Neutrophil (primary cell): ENCODE data around the gene GAS6.

Experiments used
- H3K27ac ChIP-seq: fragments of 200-600 bp; sonication (generic); 2 replicates; pipeline ENCODE4 v1.5.1; 2016; ENCODE audit warnings: mild to moderate bottlenecking, moderate library complexity
- H3K27me3 ChIP-seq: fragments of 200-600 bp; sonication (generic); 2 replicates; pipeline ENCODE4 v1.6.0; 2016; ENCODE audit warnings: mild to moderate bottlenecking
- H3K36me3 ChIP-seq: fragments of 200-600 bp; sonication (generic); 2 replicates; pipeline ENCODE4 v1.5.1; 2017
- H3K4me1 ChIP-seq, 2 experiments: fragments of 200-600 bp in 1 of 2; sonication (generic) in 1 of 2; 1 replicate in 1 of 2; 2 replicates in 1 of 2; pipeline versions ENCODE4 v1.5.1 to v1.6.1; 2013 to 2016; ENCODE audit warnings: low read depth in 1 of 2, low read length in 1 of 2, mild to moderate bottlenecking in 1 of 2, moderate library complexity in 1 of 2; ENCODE audit not compliant: control insufficient read depth in 1 of 2, insufficient read depth in 1 of 2
- H3K4me3 ChIP-seq, 2 experiments: fragments of 200-600 bp in 1 of 2; sonication (generic) in 1 of 2; 1 replicate in 1 of 2; 2 replicates in 1 of 2; pipeline ENCODE4 v1.5.1; 2013 to 2016; ENCODE audit warnings: low read depth in 1 of 2, low read length in 1 of 2, mild to moderate bottlenecking in 1 of 2, moderate library complexity in 1 of 2
- H3K9me3 ChIP-seq: fragments of 200-600 bp; sonication (generic); 2 replicates; pipeline ENCODE4 v1.5.1; 2016
- CTCF ChIP-seq: fragments of 200-600 bp; sonication (generic); IDR thresholded peaks from 2 replicates; pipeline ENCODE4 v1.5.1; 2016; ENCODE audit warnings: antibody characterized with exemption

Gene GAS6

GRCh38 chr13:113821847-113822246, 42.0 kb downstream of the GAS6 start:
- H3K36me3 ChIP-seq: no peaks in the 10 kb centered on the region
- no peak overlapping the region for H3K27ac ChIP-seq

GRCh38 chr13:113820813-113821651, 42.8 kb downstream of the GAS6 start:
- Histone ChIP-seq H3K36me3 (no peaks in the 10 kb centered on the region), H3K4me1 (no peaks in the 10 kb centered on the region), H3K27me3 (no peaks in the 10 kb centered on the region), H3K4me3 (no peak overlapping the region), H3K27ac (no peak overlapping the region), H3K9me3 (no peaks in the 10 kb centered on the region)
- TF ChIP-seq CTCF: no peak

More at GRCh38 chr13:113821847-113822246, 42.0 kb downstream of the GAS6 start:
- no peaks in the 10 kb centered on the region for H3K4me1 ChIP-seq
- H3K9me3 ChIP-seq: no peaks in the 10 kb centered on the region
- no peak for TF ChIP-seq CTCF
- H3K4me3 ChIP-seq: no peak overlapping the region
- H3K27me3 ChIP-seq: no peaks in the 10 kb centered on the region

GRCh38 chr13:113819731-113820715, 43.9 kb downstream of the GAS6 start:
- H3K9me3 ChIP-seq: no peaks in the 10 kb centered on the region
- peaks cover 4 to 7% of the 10 kb centered on the region in 2 experiments for H3K4me1 ChIP-seq
- no peak overlapping the region for H3K4me3 ChIP-seq
- no peak for TF ChIP-seq CTCF
- no peaks in the 10 kb centered on the region for H3K27me3 ChIP-seq
- H3K36me3 ChIP-seq: no peaks in the 10 kb centered on the region
- no peak overlapping the region for H3K27ac ChIP-seq

- H3K36me3 ChIP-seq: no peaks in the 10 kb centered on the region
- H3K27ac ChIP-seq: no peak overlapping the region
- no peaks in the 10 kb centered on the region for H3K27me3 ChIP-seq
- H3K9me3 ChIP-seq: no peaks in the 10 kb centered on the region
- H3K4me1 ChIP-seq: peaks cover 4 to 7% of the 10 kb centered on the region in 2 experiments
- no peak overlapping the region for H3K4me3 ChIP-seq
- TF ChIP-seq CTCF: no peak
Measured at GRCh38 chr13:113819341-113819730, 44.5 kb downstream of the GAS6 start.

- Histone ChIP-seq H3K4me3 (no peak overlapping the region), H3K27ac (no peak overlapping the region), H3K36me3 (no peaks in the 10 kb centered on the region), H3K9me3 (no peaks in the 10 kb centered on the region), H3K4me1 (peaks cover 4 to 7% of the 10 kb centered on the region in 2 experiments), H3K27me3 (no peaks in the 10 kb centered on the region)
- TF ChIP-seq CTCF: no peak
Measured at GRCh38 chr13:113818700-113819295, 45.1 kb downstream of the GAS6 start.
